HEK293 (cell line): ENCODE measurements around the gene ATP2C1.

Source experiments
- CTCF ChIA-PET: fragments of 350-600 bp; formaldehyde crosslinking; extraction: SDS; loops from one replicate; lab custom pipeline; 2021; ENCODE audit warnings: antibody characterized with exemption; lab: Yijun Ruan, JAX
- POLR2A ChIA-PET: fragments of 300-600 bp; formaldehyde crosslinking; extraction: SDS; loops from one replicate; lab custom pipeline; 2020; ENCODE audit warnings: antibody characterized with exemption, inconsistent platforms; lab: Yijun Ruan, JAX
- H3K27ac ChIP-seq: fragments of 200-500 bp; sonication (Bioruptor generic); 2 replicates; pipeline ENCODE4 v1.5.1; 2014; ENCODE audit warnings: low read depth, low read length, control low read depth, inconsistent platforms; ENCODE audit errors: extremely low read depth
- H3K36me3 ChIP-seq, 2 experiments: fragments of 200-500 bp in 1 of 2; sonication (Bioruptor generic) in 1 of 2; 1 replicate in 1 of 2; 2 replicates in 1 of 2; pipeline ENCODE4 v1.5.1; 2014 to 2017; ENCODE audit warnings: inconsistent platforms in 2 of 2, low read length in 2 of 2; ENCODE audit not compliant: control insufficient read depth in 2 of 2, insufficient read depth in 1 of 2
- H3K4me1 ChIP-seq: fragments of 200-500 bp; sonication (Bioruptor generic); 2 replicates; pipeline ENCODE4 v1.5.1; 2014; ENCODE audit warnings: mild to moderate bottlenecking, low read length, inconsistent platforms; ENCODE audit not compliant: control insufficient read depth, insufficient read depth
- H3K4me3 ChIP-seq: 2 replicates; pipeline ENCODE4 v1.5.1; 2011; ENCODE audit warnings: low read depth, mild to moderate bottlenecking, control low read depth, low read length, moderate library complexity
- H3K9me3 ChIP-seq: fragments of 200-500 bp; sonication (Bioruptor generic); 2 replicates; pipeline ENCODE4 v1.5.1; 2014; ENCODE audit warnings: low read depth, low read length, inconsistent platforms; ENCODE audit not compliant: control insufficient read depth, insufficient read depth
- CTCF ChIP-seq: fragments of 450-650 bp; formaldehyde crosslinking; IDR thresholded peaks from 2 replicates; pipeline ENCODE4 v1.5.1; 2016; ENCODE audit warnings: missing biosample characterization, missing genetic modification characterization
- EGR2 ChIP-seq: fragments of 450-650 bp; formaldehyde crosslinking; IDR thresholded peaks from 2 replicates; pipeline ENCODE4 v1.5.1; 2016; ENCODE audit warnings: low read depth, missing biosample characterization, missing genetic modification characterization
- PATZ1 ChIP-seq: fragments of 450-650 bp; formaldehyde crosslinking; IDR thresholded peaks from 2 replicates; pipeline ENCODE4 v1.5.1; 2016; ENCODE audit warnings: missing biosample characterization, missing genetic modification characterization
- PRDM10 ChIP-seq: fragments of 450-650 bp; formaldehyde crosslinking; IDR thresholded peaks from 2 replicates; pipeline ENCODE4 v1.5.1; 2016; ENCODE audit warnings: missing biosample characterization, missing genetic modification characterization
- ZBTB20 ChIP-seq: fragments of 450-650 bp; formaldehyde crosslinking; IDR thresholded peaks from 2 replicates; pipeline ENCODE4 v1.5.1; 2016; ENCODE audit warnings: missing biosample characterization, missing genetic modification characterization
- ZNF10 ChIP-seq: fragments of 450-650 bp; formaldehyde crosslinking; IDR thresholded peaks from 2 replicates; pipeline ENCODE4 v1.5.1; 2017; ENCODE audit warnings: missing biosample characterization, missing genetic modification characterization
- ZNF132 ChIP-seq: fragments of 450-650 bp; formaldehyde crosslinking; IDR thresholded peaks from 2 replicates; pipeline ENCODE4 v1.5.1; 2017; ENCODE audit warnings: missing biosample characterization, missing genetic modification characterization, borderline replicate concordance
- ZNF169 ChIP-seq: fragments of 450-650 bp; formaldehyde crosslinking; IDR thresholded peaks from 2 replicates; pipeline ENCODE4 v1.5.1; 2016; ENCODE audit warnings: missing biosample characterization, missing genetic modification characterization
- ZNF214 ChIP-seq: fragments of 450-650 bp; formaldehyde crosslinking; IDR thresholded peaks from 2 replicates; pipeline ENCODE4 v1.5.1; 2017; ENCODE audit warnings: missing biosample characterization, mild to moderate bottlenecking, missing genetic modification characterization, borderline replicate concordance
- ZNF23 ChIP-seq: fragments of 450-650 bp; formaldehyde crosslinking; IDR thresholded peaks from 2 replicates; pipeline ENCODE4 v1.5.1; 2016; ENCODE audit warnings: missing biosample characterization, missing genetic modification characterization, borderline replicate concordance
- ZNF335 ChIP-seq: fragments of 450-650 bp; formaldehyde crosslinking; conservative IDR thresholded peaks from 2 replicates; pipeline ENCODE4 v1.5.1; 2016; ENCODE audit warnings: missing biosample characterization, missing genetic modification characterization
- ZNF341 ChIP-seq: fragments of 450-650 bp; formaldehyde crosslinking; IDR thresholded peaks from 2 replicates; pipeline ENCODE4; 2016; ENCODE audit warnings: low read depth, missing biosample characterization, missing genetic modification characterization
- ZNF350 ChIP-seq: fragments of 450-650 bp; formaldehyde crosslinking; IDR thresholded peaks from 2 replicates; pipeline ENCODE4 v1.5.0; 2017; ENCODE audit warnings: missing biosample characterization, mild to moderate bottlenecking, missing genetic modification characterization
- ZNF362 ChIP-seq: fragments of 450-650 bp; formaldehyde crosslinking; IDR thresholded peaks from 2 replicates; pipeline ENCODE4 v1.5.1; 2016; ENCODE audit warnings: missing biosample characterization, missing genetic modification characterization
- ZNF596 ChIP-seq: fragments of 450-650 bp; IDR thresholded peaks from 2 replicates; pipeline ENCODE4 v1.5.0; 2018; ENCODE audit warnings: missing biosample characterization, mild to moderate bottlenecking, missing genetic modification characterization, moderate library complexity
- ZNF707 ChIP-seq: fragments of 450-650 bp; formaldehyde crosslinking; IDR thresholded peaks from 2 replicates; pipeline ENCODE4 v1.5.1; 2016; ENCODE audit warnings: missing biosample characterization, missing genetic modification characterization
- ZNF830 ChIP-seq: fragments of 450-650 bp; IDR thresholded peaks from 2 replicates; pipeline ENCODE4 v1.5.0; 2018; ENCODE audit warnings: missing biosample characterization, missing genetic modification characterization, low read depth, mild to moderate bottlenecking, moderate library complexity
- ZNF837 ChIP-seq: fragments of 450-650 bp; formaldehyde crosslinking; IDR thresholded peaks from 2 replicates; pipeline ENCODE4 v1.5.1; 2016; ENCODE audit warnings: missing biosample characterization, missing genetic modification characterization

Gene ATP2C1

GRCh38 chr3:130850843-130851242, 43.0 kb upstream of the ATP2C1 start (continued):
- TF ChIP-seq CTCF (tag by site-specific recombination): no peak

GRCh38 chr3:130851277-130851676, 42.6 kb upstream of the ATP2C1 start:
- H3K4me3 ChIP-seq: no peak overlapping the region

GRCh38 chr3:130853581-130853980, 40.3 kb upstream of the ATP2C1 start:
- H3K27ac ChIP-seq: no peak overlapping the region
- no peaks in the 10 kb centered on the region for H3K9me3 ChIP-seq
- peaks cover 7% of the 10 kb centered on the region; the same call in 1 of the 2 replicates for H3K4me1 ChIP-seq
- no peaks in the 10 kb centered on the region for H3K36me3 ChIP-seq
- POLR2A ChIA-PET: no interaction called here
- TF ChIP-seq ZNF132 (no peak), ZNF10 (tag by site-specific recombination) (no peak), ZNF596 (tag by site-specific recombination) (no peak), ZNF362 (tag by site-specific recombination) (no peak)
- TF ChIP-seq, all 188 proteins: peak for 0
- CTCF ChIA-PET: no interaction called here
- H3K4me3 ChIP-seq: no peak overlapping the region

More at GRCh38 chr3:130851277-130851676, 42.6 kb upstream of the ATP2C1 start:
- ChIA-PET CTCF (no interaction called here), POLR2A (no interaction called here)
- TF ChIP-seq ZNF335: no peak
- no peak for TF ChIP-seq PATZ1 (tag by site-specific recombination)
- Histone ChIP-seq H3K36me3 (no peaks in the 10 kb centered on the region), H3K27ac (no peak overlapping the region), H3K4me1 (peaks cover 7% of the 10 kb centered on the region; the same call in 1 of the 2 replicates), H3K9me3 (no peaks in the 10 kb centered on the region)

- Histone ChIP-seq H3K4me3 (no peak overlapping the region), H3K4me1 (peaks cover 6% of the 10 kb centered on the region; the same call in 1 of the 2 replicates), H3K9me3 (no peaks in the 10 kb centered on the region), H3K36me3 (no peaks in the 10 kb centered on the region), H3K27ac (no peak overlapping the region)
- ChIA-PET CTCF (interaction anchor here (0.6 kb wide), 1 partner anchor 12 kb away, joined by 3 read pairs; no protein-coding TSS in a partner anchor), POLR2A (no interaction called here)
- TF ChIP-seq ZNF837: no peak
- no peak for TF ChIP-seq ZNF830
- TF ChIP-seq ZNF23: no peak
- no peak for TF ChIP-seq ZNF350
- TF ChIP-seq ZNF707 (tag by site-specific recombination): no peak
- TF ChIP-seq EGR2: no peak
- no peak for TF ChIP-seq ZNF169 (tag by site-specific recombination)
- no peak for TF ChIP-seq ZBTB20 (tag by site-specific recombination)
- TF ChIP-seq ZNF214 (tag by site-specific recombination): no peak
- no peak for TF ChIP-seq ZNF341 (tag by site-specific recombination)
- no peak for TF ChIP-seq PRDM10 (tag by site-specific recombination)
Observed at GRCh38 chr3:130854208-130854864, 39.5 kb upstream of the ATP2C1 start.
